Eye (tissue), 1 donor: ENCODE data around the gene GMFB.
A peak's percentile ranks its signal among the peaks of the same experiment; 100 is the strongest.
"Not testable (repeated sequence)": the region's sequence is repeated elsewhere in the genome, so short reads cannot be mapped to it uniquely, and the experiment has no call there.

Experiments used
- DNase-seq: peaks from one replicate; pipeline ENCODE4 v3.0.0-alpha.2; 2015

The GMFB gene

GRCh38 chr14:54457609-54457996, 31.2 kb downstream of the GMFB start:
- no peak for DNase-seq

GRCh38 chr14:54456820-54457608, 31.8 kb downstream of the GMFB start:
- not testable (repeated sequence) for DNase-seq

- no peak for DNase-seq
Measured at GRCh38 chr14:54455363-54455762, 33.4 kb downstream of the GMFB start.

GRCh38 chr14:54453990-54454389, 34.8 kb downstream of the GMFB start:
- DNase-seq: not testable (repeated sequence)

- no peak for DNase-seq
Measured at GRCh38 chr14:54453252-54453651, 35.5 kb downstream of the GMFB start.

GRCh38 chr14:54451961-54452360, 36.8 kb downstream of the GMFB start:
- no peak for DNase-seq

- DNase-seq: no peak
Measured at GRCh38 chr14:54451121-54451601, 37.6 kb downstream of the GMFB start.

- no peak for DNase-seq
Measured at GRCh38 chr14:54450535-54450934, 38.2 kb downstream of the GMFB start.

GRCh38 chr14:54447231-54447692, 41.5 kb downstream of the GMFB start:
- no peak for DNase-seq

- peak; percentile 36 for DNase-seq
Measured at GRCh38 chr14:54446161-54446693, 42.6 kb downstream of the GMFB start.

GRCh38 chr14:54444681-54445080, 44.1 kb downstream of the GMFB start:
- DNase-seq: peak; percentile 66

- no peak for DNase-seq
Measured at GRCh38 chr14:54443981-54444380, 44.8 kb downstream of the GMFB start.

GRCh38 chr14:54442961-54443360, 45.8 kb downstream of the GMFB start:
- not testable (repeated sequence) for DNase-seq

GRCh38 chr14:54440873-54441868, 47.6 kb downstream of the GMFB start, which contains the start of gene CNIH1:
Gene CNIH1 (minus strand): TSS chr14:54441374. CDS start chr14:54441327, 47 bp downstream.
- DNase-seq: peak; percentile 97

- peak; percentile 72 for DNase-seq
Measured at GRCh38 chr14:54440476-54440872, 48.3 kb downstream of the GMFB start.

GRCh38 chr14:54440037-54440436, 48.7 kb downstream of the GMFB start:
- peak; percentile 40 for DNase-seq

GRCh38 chr14:54438703-54439102, 50.1 kb downstream of the GMFB start:
- no peak for DNase-seq

GRCh38 chr14:54437954-54438353, 50.8 kb downstream of the GMFB start:
- not testable (repeated sequence) for DNase-seq

- DNase-seq: no peak
Measured at GRCh38 chr14:54435500-54435981, 53.2 kb downstream of the GMFB start.

GRCh38 chr14:54428527-54428926, 60.3 kb downstream of the GMFB start:
- no peak for DNase-seq

GRCh38 chr14:54427871-54428270, 60.9 kb downstream of the GMFB start:
- DNase-seq: no peak

GRCh38 chr14:54425537-54426274, 63.1 kb downstream of the GMFB start:
- no peak for DNase-seq
